HG03521 (cell line): Measurements from ENCODE around the gene EEF1E1.
A peak's percentile ranks its signal among the peaks of the same experiment; 100 is the strongest.

Experiments
- ATAC-seq: cut with Tn5 transposase; IDR thresholded peaks from one replicate; pipeline ENCODE4 v1.9.1; 2021; ENCODE audit warnings: mild to moderate bottlenecking, moderate library complexity; ENCODE audit not compliant: unreplicated experiment

The EEF1E1 gene

GRCh38 chr6:8088886-8089285, 13.5 kb downstream of the EEF1E1 start:
- ATAC-seq: no peak

- no peak for ATAC-seq
Measured at GRCh38 chr6:8087870-8088754, 14.2 kb downstream of the EEF1E1 start.

- ATAC-seq: no peak
Measured at GRCh38 chr6:8086755-8087306, 15.5 kb downstream of the EEF1E1 start.

GRCh38 chr6:8085053-8085511, 17.3 kb downstream of the EEF1E1 start:
- no peak for ATAC-seq

GRCh38 chr6:8084586-8084985, 17.8 kb downstream of the EEF1E1 start:
- ATAC-seq: no peak

GRCh38 chr6:8082954-8083858, 19.1 kb downstream of the EEF1E1 start:
- no peak for ATAC-seq

- no peak for ATAC-seq
Measured at GRCh38 chr6:8082572-8082953, 19.8 kb downstream of the EEF1E1 start.

- ATAC-seq: no peak
Measured at GRCh38 chr6:8080362-8081151, 21.8 kb downstream of the EEF1E1 start.

- ATAC-seq: no peak
Measured at GRCh38 chr6:8079126-8079525, 23.2 kb downstream of the EEF1E1 start.

- ATAC-seq: no peak
Measured at GRCh38 chr6:8077991-8078390, 24.4 kb downstream of the EEF1E1 start.

- ATAC-seq: no peak
Measured at GRCh38 chr6:8075704-8076103, 26.6 kb downstream of the EEF1E1 start.

GRCh38 chr6:8075185-8075584, 27.2 kb downstream of the EEF1E1 start:
- ATAC-seq: no peak

- ATAC-seq: no peak
Measured at GRCh38 chr6:8074213-8074612, 28.1 kb downstream of the EEF1E1 start.

GRCh38 chr6:8073758-8074157, 28.6 kb downstream of the EEF1E1 start:
- no peak for ATAC-seq

GRCh38 chr6:8070718-8071117, 31.6 kb downstream of the EEF1E1 start:
- no peak for ATAC-seq

GRCh38 chr6:8069631-8070284, 32.6 kb downstream of the EEF1E1 start:
- no peak for ATAC-seq

GRCh38 chr6:8069151-8069550, 33.2 kb downstream of the EEF1E1 start:
- ATAC-seq: no peak

- no peak for ATAC-seq
Measured at GRCh38 chr6:8066108-8066507, 36.2 kb downstream of the EEF1E1 start.

GRCh38 chr6:8065519-8065911, 36.8 kb downstream of the EEF1E1 start:
- peak; percentile 45 for ATAC-seq
